GM21381 (cell line): ENCODE data around the gene ERC2.

ENCODE experiments used
- ATAC-seq: cut with Tn5 transposase; IDR thresholded peaks from one replicate; pipeline ENCODE4 v1.9.1; 2021; ENCODE audit warnings: mild to moderate bottlenecking, moderate library complexity; ENCODE audit not compliant: unreplicated experiment

The ERC2 gene

DNA sequence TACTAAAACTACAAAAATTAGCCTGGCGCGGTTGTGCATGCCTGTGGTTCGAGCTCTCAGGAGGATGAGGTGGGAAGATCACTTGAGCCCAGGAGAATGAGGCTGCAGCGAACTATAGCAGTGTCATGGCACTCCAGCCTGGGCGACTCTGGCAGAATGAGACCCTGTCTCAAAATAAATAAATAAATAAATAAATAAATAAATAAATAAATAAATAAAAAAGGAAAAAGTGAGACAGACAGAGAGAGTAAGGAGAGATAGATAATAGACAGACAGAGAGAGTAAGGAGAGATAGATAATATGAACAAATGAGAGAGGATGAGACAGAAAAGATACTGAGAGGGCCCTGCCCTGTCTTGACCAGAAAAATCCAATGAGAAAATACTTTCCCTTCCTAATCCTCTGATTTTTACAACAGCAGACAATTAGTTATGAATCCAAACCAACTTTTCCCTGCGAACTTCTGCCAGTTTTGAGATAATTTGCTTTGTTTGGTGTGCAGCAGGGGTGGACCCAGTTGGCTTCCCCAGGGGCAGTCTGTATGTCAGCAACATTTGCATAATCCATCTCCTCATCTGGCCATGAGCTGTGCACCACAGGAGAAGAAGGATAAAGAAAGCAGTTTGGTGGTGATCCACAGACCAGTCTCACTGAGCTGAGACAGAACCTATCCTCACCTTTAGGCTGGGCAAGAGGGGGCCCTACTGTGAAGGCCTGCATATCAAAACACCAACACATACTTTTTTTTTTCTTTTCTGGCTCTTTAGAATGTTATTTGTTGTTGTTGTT is 692.7 kb downstream of the ERC2 start:
- no peak for ATAC-seq

DNA sequence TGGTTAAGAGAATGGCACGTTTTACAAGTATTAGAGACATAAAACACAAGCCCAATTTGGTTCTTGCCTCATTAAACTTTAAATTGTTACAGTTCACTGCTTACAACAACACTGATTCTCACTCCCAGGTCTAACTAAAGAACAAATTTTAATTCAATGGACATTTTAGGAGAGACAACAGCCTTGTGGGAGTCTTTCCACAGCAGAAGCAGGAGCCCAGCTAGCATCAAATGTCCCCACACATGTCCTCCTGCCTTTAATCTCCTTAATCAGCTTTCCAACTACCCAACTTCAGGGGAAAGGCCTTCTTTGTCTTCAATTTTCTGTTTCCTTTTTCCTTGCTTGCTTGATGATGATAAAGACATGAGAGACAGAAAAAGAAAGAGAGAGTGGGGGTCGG is 693.4 kb downstream of the ERC2 start:
- no peak for ATAC-seq

DNA sequence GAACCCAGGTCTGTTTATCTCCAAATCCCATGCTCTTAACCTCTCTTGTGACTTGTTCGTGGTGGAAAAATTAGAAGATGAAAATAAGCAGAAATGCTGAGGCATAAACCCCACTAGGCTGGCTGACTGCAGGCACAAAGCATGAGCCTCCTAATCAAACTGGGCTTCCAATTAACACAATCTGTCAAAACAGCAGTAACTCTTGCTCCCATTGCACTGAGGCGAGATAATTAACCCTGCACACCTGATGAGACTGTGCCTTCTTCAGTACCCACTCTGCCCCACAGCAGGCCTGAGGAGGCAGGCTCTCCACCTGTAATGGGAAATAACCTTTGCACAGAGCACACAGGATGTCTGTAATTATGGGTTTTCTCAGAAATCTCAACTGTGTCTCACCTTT is 696.8 kb downstream of the ERC2 start:
- no peak for ATAC-seq

DNA sequence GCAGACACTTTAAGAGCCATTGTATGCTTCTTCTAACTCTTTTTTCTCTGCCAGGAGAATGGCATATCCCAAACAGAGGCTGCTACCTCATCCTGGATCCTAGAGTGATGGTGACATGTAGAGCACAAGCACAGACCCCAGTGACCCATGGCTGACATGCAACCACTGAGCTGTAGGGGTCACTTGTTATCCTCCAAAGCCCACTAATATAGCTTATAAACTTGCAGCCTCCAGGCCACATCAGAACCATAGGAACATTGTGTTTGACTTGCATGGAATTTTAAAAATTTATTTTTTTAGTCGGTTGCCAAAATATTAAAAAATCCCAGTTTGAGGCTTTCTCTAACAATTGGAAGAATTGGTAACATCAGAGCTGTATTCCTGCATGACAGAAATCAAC is 698.2 kb downstream of the ERC2 start:
- no peak for ATAC-seq

DNA sequence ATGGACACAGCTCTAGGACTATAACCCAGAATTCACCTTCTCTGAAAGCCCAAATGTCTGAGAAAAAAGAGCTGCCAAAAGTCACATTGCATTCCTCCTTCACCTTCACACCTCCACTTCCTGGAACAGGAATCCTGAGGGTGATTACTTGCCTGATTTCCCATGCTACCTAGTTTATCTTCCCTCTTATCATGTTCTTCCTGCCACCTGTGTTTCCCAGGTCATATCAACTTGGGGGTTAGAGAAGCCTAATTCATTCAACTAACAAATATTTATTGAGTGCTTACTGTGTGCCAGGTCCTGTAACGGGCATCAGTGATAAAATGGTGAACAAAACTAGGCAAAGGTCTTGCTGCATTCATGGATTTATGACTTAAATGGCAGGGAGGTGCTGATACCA is 701.5 kb downstream of the ERC2 start:
- no peak for ATAC-seq

DNA sequence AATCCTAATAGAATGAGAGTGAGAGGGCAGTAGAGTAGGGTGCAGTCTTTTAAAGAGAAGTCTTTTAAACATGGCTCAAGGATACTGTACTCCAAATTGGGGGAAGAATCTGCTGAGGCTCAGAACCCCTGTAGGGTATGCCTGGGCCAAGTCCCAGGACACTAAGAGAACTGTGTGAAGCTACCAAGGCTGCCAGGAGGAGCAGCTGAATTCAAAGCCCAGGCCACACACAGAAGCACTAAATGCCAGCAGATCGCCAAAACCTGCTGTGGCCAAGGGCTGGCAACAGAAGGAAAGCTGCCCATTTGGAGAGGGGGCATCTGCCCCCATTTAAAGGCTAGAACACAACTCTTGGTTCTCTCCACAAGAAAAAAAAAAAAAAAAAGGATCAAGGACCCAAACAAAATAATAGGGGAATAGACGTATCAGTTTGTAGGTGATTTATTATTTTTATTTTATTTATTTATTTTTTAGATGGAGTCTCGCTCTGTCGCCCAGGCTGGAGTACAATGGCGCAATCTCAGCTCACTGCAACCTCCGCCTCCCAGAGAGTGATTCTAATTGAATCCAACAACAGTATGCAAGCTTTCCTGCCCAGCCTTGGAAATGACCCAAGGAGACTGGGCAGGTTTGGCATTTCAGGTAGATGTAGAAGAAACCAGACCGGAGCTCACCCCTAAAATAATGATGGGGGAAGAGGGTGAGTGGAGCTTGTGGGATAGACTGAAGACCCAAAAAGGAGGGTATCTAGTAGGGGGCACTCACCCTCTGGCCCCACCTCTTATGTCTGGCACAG is 702.2 kb downstream of the ERC2 start:
- no peak for ATAC-seq

DNA sequence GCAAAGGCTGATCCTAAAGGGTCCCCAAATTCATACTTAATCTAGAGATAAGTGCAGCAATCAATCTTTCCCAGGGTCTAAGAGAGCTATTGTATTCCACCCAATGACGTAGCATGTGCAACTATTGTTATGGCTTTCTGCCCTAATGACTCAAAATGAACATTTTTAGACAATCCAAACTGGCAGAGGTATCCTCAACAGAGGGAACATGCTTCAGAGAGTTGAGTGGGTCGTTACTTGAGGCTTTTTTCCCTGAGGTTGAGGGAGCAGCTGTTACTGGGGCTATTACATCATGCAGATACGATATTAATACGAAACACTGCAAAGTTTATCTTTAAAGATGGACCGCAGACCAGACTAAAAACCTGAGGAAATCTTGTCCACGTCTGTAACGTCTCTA is 702.9 kb downstream of the ERC2 start:
- no peak for ATAC-seq

DNA sequence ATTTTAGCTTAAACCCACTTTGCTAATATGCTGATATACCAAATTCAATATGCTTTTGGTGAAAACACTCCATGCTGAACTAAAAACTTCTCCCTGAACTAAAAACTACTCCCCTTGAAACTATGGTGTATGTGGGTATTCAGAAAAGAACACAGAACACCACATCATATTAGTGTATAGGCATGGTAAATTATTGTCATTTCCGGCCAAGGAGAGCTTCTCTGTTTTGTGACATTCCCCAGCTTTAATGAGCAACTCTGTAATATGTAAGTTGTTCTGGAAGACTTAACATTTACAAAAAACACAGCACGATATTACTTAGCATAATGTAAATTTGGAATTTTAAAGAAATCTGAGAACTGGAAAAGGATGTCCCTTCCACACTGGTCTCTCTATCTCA is 711.3 kb downstream of the ERC2 start:
- ATAC-seq, result no peak

DNA sequence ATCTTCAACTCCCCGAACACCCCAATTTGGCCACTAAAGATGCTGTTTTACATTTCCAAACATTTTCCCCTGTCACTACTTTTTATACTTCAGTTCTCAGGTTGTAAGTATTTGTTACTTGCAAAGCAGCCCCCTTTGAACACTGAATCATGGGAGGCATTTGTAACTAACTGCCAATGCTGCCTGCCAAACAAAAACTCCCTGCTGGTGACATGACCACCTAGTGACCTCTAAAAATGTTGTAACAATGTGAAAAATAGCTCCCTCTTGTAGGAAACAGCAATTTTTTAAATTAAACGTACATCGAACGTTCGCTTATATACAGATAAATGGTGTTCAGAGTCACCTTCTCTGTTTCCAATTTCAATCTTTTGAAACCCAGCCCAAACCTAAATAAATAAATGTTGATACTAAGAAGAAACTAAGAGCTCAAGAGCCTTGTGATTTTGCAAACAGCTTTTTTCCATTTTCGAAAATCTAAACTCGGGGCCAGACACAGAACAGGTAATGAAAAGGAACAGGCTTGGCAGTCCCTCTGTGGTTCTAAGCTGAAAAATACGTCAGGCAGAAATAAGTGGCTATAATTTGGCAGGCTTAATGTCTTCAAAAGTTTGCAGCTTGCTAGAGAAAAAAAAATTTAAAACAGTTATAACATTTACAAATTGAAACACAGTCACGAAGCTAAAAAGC is 712.6 kb downstream of the ERC2 start:
- ATAC-seq, result no peak

DNA sequence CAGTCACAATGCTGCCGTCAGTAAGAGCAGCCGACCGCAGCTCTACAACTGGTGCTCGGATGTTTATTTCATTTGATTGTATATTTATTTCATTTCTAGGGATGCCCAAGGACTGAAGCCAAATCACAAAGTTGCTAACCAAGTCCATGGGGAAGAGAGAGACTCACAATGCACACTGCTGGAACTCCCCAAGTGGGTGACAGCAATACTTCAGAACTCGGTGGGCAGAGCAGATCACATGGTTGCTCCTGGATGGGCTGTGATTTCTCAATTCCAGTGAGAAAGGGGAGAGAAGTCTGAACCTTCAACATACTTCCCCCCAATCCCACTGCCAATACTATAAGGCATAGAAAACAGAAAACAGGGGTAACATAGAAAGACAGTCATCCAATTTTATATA is 715.4 kb downstream of the ERC2 start:
- ATAC-seq, result no peak

DNA sequence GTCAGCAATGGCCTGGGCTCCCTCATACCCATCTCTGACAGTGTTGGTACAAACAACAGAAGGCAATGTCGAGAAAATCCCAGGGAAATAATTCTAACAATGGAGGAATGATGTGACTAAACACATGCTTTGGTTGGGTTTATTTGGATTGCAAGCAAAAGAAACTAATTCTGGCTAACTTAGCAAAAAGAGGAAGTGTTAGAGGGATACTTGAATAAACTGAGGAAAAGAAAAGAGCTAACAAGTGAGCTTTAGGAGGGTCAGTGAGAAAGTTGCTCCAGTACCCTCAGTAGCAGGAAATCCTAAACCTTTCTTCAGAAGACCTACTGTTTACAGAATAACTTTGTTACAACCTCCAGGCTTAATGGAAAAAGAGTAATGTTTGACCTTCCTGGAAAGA is 716.5 kb downstream of the ERC2 start:
- no peak for ATAC-seq

DNA sequence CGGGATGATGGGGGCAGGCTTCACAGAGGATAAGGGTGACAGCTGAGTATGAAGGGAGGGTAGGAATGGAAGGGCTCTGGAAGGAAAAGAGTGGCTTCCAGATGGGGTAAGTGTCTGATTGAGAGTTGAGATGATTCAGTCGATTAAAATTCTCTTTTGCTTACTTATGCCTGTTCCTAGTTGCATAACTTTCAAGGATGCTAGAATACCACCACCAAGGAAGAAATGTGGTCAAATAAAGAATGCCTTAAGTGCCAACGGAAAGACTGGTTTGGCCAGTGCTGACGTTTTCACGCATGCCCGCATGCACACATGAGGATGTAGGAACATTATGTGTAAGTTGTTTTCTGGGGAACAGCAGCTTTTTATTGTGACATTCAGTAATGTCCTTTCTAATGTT is 717.7 kb downstream of the ERC2 start:
- no peak for ATAC-seq

DNA sequence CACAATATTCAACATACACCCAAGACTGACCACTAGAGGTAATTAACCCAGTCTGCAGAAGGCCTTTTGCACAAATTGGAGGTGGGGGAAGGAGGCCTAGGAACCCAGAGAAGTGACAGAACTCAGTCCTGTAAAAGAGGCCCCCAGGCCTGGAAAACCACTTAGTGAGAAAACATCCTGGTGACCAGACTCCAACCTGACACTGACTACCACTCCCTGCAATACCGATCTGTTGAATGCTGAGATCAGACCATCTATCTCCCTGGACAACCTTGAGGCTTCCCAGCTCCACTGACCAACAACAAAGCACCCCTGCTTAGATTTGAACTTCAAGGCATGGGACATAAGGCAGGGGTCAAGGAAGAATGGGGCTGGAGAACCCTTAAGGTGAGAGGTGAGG is 719.2 kb downstream of the ERC2 start:
- ATAC-seq, result no peak

DNA sequence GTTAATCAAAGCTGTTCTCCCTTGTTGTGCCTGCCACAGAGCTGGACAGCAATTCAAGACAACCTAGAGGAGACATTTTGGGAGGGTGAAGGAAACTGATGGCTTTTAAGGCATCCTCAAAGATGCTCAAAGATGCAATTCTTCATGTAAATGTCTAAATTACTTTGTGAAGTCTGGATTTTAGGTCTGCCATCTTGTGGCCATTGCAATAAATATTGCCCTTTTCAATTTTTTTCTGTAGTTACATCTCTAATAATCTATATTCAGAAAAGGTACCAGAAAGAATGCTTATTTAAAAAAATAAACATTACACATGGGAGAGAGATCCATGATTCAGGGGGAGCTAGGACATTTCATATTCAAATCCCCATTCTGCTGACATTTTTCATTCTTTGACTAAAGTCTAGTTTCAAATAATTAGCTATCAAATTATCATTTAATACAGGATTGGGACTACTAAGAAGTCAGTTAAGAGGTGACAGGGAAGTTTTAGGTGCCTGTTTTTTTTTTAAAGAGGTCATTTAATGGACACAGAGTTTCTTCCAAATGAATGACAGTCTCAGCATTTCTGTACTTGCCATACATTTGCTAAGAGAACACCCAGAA is 721.4 kb downstream of the ERC2 start:
- ATAC-seq, result no peak

DNA sequence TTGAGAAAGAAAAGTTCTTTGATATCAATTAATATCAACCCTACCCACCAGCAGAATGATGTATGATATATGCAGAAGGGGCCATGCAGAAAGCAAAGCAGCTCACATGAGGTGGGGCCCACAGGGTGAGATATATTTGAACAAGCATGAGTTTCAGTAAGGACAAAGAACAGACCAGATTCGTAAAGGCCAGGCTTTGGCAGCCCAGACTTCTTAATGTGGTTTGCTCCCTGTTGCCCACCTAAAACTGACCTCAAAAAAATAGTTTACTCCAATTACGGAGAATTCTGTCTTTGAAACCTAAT is 725.5 kb downstream of the ERC2 start:
- no peak for ATAC-seq

DNA sequence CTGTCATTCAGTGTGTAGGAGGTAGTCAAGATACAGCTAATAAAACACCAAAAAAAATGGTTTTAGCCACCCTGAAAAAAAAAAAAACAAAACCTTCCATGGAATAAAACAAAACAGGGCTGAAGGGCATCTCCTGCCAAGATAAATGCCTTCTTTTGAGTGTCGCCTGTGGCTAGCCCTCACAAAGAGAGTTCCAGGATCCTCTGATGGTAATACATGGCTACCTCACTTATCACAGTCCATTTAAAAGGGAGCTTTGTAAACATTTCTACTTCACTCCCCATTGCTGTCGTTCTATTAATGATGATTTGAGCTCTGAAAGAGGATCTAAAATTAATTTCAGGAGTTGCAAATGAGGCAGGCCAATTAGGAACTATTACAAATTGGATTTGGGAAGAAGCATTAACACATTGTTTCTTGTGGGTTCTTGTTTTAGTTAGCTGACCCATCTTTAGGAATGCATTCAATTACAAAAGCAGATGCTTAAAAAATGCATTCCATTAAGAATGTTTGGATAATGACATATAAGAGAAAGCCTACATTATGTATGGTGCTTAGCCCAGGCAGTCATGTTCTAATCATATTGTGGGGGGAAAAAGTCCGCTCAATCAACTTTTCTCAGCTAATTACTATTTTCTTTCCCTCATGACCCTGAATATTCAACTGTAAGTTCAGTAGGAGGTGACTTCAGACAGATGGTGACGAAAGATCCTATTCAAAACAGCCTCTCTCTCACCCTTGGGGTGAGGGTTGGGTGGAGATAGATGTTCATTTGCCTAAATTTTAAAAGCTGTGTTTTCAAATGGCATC is 726.0 kb downstream of the ERC2 start:
- ATAC-seq, result no peak

DNA sequence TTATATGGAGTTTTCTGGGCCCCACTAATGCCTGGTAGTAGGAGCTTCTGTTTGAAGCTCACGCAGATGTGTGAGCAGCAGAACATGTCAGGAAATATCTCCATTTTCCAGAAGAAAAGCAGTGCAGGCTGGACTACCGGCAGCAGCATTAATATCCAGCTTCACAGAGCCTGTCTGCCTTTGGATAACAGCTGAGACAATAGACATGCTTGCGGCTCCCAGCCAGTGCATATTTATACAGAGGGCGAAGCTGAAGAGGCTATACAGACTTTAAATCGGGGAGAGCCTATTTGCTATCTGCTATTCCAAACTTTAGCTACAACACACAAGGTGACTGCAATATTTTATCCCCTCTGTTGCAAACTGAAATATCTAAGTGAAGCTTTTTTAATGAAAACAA is 731.1 kb downstream of the ERC2 start:
- no peak for ATAC-seq

DNA sequence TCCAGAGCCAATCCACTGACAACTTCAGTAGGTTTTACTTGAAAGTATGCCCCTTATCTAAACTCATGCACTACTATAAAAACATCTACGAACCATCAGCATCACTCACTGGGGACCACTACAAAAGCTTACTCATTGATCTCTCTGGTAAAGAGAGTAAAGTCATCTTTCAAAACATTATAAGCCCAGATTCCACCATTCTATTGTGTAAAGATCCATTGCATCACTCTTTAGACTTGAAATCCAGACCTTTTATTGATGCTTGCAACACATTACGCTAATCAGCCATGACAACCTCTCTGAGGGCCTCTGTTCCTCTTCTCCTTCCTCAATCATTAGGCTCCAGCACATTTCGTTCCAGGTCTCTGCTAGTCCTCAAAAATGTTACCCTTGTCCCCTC is 732.3 kb downstream of the ERC2 start:
- ATAC-seq, result no peak

DNA sequence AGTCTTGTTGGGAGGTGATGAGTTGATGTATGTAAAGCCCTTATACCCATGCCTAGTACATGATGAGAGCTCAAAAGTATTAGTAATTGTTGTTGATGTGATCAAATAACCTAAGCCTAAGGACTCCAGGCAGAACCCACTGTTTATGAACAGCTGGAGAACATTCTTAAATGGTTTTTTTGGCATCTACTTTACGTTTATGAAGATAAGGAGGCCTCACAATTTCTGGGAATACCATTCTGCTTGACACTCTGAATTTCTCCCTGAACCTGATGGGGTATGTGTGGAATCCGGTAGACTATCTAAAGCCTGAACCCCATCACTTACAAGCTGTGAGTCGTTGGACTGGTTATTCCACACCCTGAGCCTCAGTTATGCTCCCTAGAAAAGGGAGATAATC is 736.5 kb downstream of the ERC2 start:
- no peak for ATAC-seq

DNA sequence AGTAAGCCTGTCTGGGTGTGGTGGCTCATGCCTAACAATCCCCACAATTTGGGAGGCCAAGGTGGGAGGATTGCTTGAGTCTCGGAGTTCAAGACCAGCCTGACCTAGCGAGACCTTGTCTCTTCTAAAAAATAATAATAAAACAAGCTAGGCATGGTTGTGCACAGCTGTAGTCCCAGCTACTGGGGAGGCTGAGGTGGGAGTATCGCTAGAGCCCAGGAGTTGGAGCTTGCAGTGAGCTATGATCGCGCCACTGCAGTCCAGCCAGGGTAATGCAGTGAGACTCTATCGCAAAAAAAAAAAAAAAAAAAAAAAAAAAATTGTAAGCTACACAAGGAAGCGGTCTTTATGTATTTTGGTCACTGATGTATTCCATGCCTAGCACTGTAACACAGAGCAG is 738.7 kb downstream of the ERC2 start:
- ATAC-seq, result no peak
